Smooth muscle cell (in vitro differentiated cells): Measurements from ENCODE around the gene ZBP1. TPM values are rescaled to one million over a fixed set of nuclear protein-coding genes. Genes with fewer than 3 reads are reported as not detected.

Experiments
- DNase-seq: peaks from one replicate; lab custom pipeline; 2025; ENCODE audit not compliant: unreplicated experiment; lab: John Stamatoyannopoulos, UW
- H2AFZ ChIP-seq: fragments of 200-600 bp; sonication (generic); 2 replicates; pipeline ENCODE4 v1.6.0; 2016; ENCODE audit warnings: antibody characterized with exemption, low read depth, mild to moderate bottlenecking
- H3F3A ChIP-seq: fragments of 200-600 bp; sonication (generic); 2 replicates; pipeline ENCODE4 v1.6.0; 2017; ENCODE audit warnings: antibody characterized with exemption, low read depth
- H3K27ac ChIP-seq: fragments of 200-600 bp; sonication (generic); 2 replicates; pipeline ENCODE4 v1.5.1; 2016; ENCODE audit warnings: low read depth, mild to moderate bottlenecking
- H3K27me3 ChIP-seq: fragments of 200-600 bp; sonication (generic); 2 replicates; pipeline ENCODE4 v1.6.1; 2016; ENCODE audit warnings: low read depth, mild to moderate bottlenecking
- H3K36me3 ChIP-seq: fragments of 200-600 bp; sonication (generic); 2 replicates; pipeline ENCODE4 v1.5.1; 2016; ENCODE audit warnings: low read depth
- H3K4me1 ChIP-seq: fragments of 200-600 bp; sonication (generic); 2 replicates; pipeline ENCODE4 v1.5.1; 2016; ENCODE audit warnings: low read depth
- H3K4me2 ChIP-seq: fragments of 200-600 bp; sonication (generic); 2 replicates; pipeline ENCODE4 v1.6.0; 2016; ENCODE audit warnings: mild to moderate bottlenecking
- H3K4me3 ChIP-seq: fragments of 200-600 bp; sonication (generic); 2 replicates; pipeline ENCODE4 v1.5.1; 2016; ENCODE audit warnings: mild to moderate bottlenecking
- H3K79me2 ChIP-seq: fragments of 200-600 bp; sonication (generic); 2 replicates; pipeline ENCODE4 v1.6.0; 2016; ENCODE audit warnings: low read depth, mild to moderate bottlenecking
- H3K9ac ChIP-seq: fragments of 200-600 bp; sonication (generic); 2 replicates; pipeline ENCODE4 v1.6.0; 2016; ENCODE audit warnings: low read depth
- H3K9me3 ChIP-seq: fragments of 200-600 bp; sonication (generic); replicated peaks from 2 replicates; pipeline ENCODE4 v1.5.1; 2016; ENCODE audit warnings: low read depth
- H4K20me1 ChIP-seq: fragments of 200-600 bp; sonication (generic); 2 replicates; pipeline ENCODE4 v1.6.0; 2016; ENCODE audit warnings: low read depth
- WGBS: methylation state at CpG from one replicate; pipeline ENCODE4 v1.1.7; 2016; ENCODE audit warnings: low lambda C conversion rate; 5-methylcytosine and 5-hydroxymethylcytosine counted together
- polyA plus RNA-seq: library from polyadenylated mRNA; unstranded; fragments of >200 nt; fragmentation: Nextera tagmentation; extraction: Ambion mirVana; gene quantifications from 2 replicates; pipeline ENCODE4 v1.2.1, GENCODE V29; 2016
- total RNA-seq: library from RNA; depleted of rRNA; stranded (reverse); fragments of >200 nt; gene quantifications from 2 replicates; pipeline ENCODE4 v1.2.3, GENCODE V29; 2014
- TF ChIP-seq, protein P1 (sequence below): fragments of 200-600 bp; sonication (generic); IDR thresholded peaks from 2 replicates; pipeline ENCODE4 v1.5.1; 2017; ENCODE audit warnings: borderline replicate concordance, mild to moderate bottlenecking, antibody characterized with exemption; ENCODE audit not compliant: insufficient read depth, poor library complexity, severe bottlenecking

The ZBP1 gene
- total and polyA plus RNA-seq, 2 experiments from 2014 or later = not detected

- no peak overlapping the region for H3K4me2 ChIP-seq
- no peak overlapping the region for H3K27ac ChIP-seq
- H4K20me1 ChIP-seq = no peaks in the 10 kb centered on the region
- H3K79me2 ChIP-seq = no peaks in the 10 kb centered on the region
- no peaks in the 10 kb centered on the region for H3K36me3 ChIP-seq
- H3K9ac ChIP-seq = no peak overlapping the region
- 79% methylated on average over 7 of the region's 7 CpGs for WGBS
- no peaks in the 10 kb centered on the region for H3F3A ChIP-seq
- no peaks in the 10 kb centered on the region for H3K4me1 ChIP-seq
- TF ChIP-seq, protein P1, sequence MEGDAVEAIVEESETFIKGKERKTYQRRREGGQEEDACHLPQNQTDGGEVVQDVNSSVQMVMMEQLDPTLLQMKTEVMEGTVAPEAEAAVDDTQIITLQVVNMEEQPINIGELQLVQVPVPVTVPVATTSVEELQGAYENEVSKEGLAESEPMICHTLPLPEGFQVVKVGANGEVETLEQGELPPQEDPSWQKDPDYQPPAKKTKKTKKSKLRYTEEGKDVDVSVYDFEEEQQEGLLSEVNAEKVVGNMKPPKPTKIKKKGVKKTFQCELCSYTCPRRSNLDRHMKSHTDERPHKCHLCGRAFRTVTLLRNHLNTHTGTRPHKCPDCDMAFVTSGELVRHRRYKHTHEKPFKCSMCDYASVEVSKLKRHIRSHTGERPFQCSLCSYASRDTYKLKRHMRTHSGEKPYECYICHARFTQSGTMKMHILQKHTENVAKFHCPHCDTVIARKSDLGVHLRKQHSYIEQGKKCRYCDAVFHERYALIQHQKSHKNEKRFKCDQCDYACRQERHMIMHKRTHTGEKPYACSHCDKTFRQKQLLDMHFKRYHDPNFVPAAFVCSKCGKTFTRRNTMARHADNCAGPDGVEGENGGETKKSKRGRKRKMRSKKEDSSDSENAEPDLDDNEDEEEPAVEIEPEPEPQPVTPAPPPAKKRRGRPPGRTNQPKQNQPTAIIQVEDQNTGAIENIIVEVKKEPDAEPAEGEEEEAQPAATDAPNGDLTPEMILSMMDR = no peak
- no peak overlapping the region for H3K4me3 ChIP-seq
- H3K9me3 ChIP-seq = no peaks in the 10 kb centered on the region
- H3K27me3 ChIP-seq = no peaks in the 10 kb centered on the region
- H2AFZ ChIP-seq = no peak overlapping the region
- DNase-seq = no peak
Measured at GRCh38 chr20:57622201-57622570, 2.0 kb upstream of the ZBP1 start.

GRCh38 chr20:57621421-57622200, 1.4 kb upstream of the ZBP1 start:
- TF ChIP-seq, protein P1 = no peak
- no peak overlapping the region for H3K9ac ChIP-seq
- H3K79me2 ChIP-seq = no peaks in the 10 kb centered on the region
- no peak for DNase-seq
- H3K27me3 ChIP-seq = no peaks in the 10 kb centered on the region
- no peaks in the 10 kb centered on the region for H4K20me1 ChIP-seq
- H3K4me2 ChIP-seq = no peak overlapping the region
- H2AFZ ChIP-seq = no peak overlapping the region
- no peaks in the 10 kb centered on the region for H3K36me3 ChIP-seq
- H3K4me3 ChIP-seq = no peak overlapping the region
- H3K27ac ChIP-seq = no peak overlapping the region
- whole genome bisulfite sequencing = 81% methylated on average over 16 of the region's 16 CpGs
- no peaks in the 10 kb centered on the region for H3K9me3 ChIP-seq
- H3K4me1 ChIP-seq = no peaks in the 10 kb centered on the region
- H3F3A ChIP-seq = no peaks in the 10 kb centered on the region

DNA sequence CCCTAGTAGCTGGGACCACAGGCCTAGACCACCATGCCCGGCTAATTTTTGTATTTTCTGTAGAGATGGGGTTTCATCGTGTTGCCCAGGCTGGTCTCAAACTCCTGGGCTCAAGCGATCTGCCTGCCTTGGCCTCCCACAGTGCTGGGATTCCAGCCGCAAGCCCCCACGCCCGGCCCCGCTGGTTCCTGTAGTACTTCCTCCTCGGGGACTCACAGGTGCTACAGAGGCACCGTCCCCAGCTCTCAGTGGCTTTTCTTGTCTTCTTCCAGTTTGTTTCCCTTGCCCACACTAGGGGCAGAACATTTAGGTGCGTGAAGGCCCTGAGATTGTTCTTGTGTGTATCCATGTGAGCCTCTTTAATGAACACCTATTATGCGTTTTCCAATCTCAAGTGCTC, 773 bp upstream of the ZBP1 start:
- Histone ChIP-seq H3K27me3 (peaks cover 2% of the 10 kb centered on the region), H3K9me3 (no peaks in the 10 kb centered on the region), H3K4me2 (no peak overlapping the region), H3K36me3 (no peaks in the 10 kb centered on the region), H3K4me3 (no peak overlapping the region), H2AFZ (no peak overlapping the region), H3F3A (no peaks in the 10 kb centered on the region), H3K27ac (no peak overlapping the region), H3K79me2 (no peaks in the 10 kb centered on the region), H4K20me1 (no peaks in the 10 kb centered on the region), H3K4me1 (no peaks in the 10 kb centered on the region), H3K9ac (no peak overlapping the region)
- WGBS = 93% methylated on average over 11 of the region's 11 CpGs
- TF ChIP-seq, protein P1 = no peak
- DNase-seq = no peak
